A549 treated with DMSO at 1 μM for 4 hours (cell line): ENCODE data around the gene MAP3K13. TPM values are rescaled to one million over a fixed set of nuclear protein-coding genes. Genes with fewer than 3 reads are reported as not detected.

Experiments
- total RNA-seq: library from RNA; stranded (reverse); fragments of 200-300 nt; extraction: Qiagen RNA extraction; gene quantifications from 5 replicates; pipeline ENCODE4 v1.2.3, GENCODE V29; 2022; ENCODE audit warnings: low read depth

Gene MAP3K13, protein sequence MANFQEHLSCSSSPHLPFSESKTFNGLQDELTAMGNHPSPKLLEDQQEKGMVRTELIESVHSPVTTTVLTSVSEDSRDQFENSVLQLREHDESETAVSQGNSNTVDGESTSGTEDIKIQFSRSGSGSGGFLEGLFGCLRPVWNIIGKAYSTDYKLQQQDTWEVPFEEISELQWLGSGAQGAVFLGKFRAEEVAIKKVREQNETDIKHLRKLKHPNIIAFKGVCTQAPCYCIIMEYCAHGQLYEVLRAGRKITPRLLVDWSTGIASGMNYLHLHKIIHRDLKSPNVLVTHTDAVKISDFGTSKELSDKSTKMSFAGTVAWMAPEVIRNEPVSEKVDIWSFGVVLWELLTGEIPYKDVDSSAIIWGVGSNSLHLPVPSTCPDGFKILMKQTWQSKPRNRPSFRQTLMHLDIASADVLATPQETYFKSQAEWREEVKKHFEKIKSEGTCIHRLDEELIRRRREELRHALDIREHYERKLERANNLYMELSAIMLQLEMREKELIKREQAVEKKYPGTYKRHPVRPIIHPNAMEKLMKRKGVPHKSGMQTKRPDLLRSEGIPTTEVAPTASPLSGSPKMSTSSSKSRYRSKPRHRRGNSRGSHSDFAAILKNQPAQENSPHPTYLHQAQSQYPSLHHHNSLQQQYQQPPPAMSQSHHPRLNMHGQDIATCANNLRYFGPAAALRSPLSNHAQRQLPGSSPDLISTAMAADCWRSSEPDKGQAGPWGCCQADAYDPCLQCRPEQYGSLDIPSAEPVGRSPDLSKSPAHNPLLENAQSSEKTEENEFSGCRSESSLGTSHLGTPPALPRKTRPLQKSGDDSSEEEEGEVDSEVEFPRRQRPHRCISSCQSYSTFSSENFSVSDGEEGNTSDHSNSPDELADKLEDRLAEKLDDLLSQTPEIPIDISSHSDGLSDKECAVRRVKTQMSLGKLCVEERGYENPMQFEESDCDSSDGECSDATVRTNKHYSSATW
- total RNA-seq: 13.0 to 15.0 TPM (median 14.5 TPM) in 5 replicates

DNA sequence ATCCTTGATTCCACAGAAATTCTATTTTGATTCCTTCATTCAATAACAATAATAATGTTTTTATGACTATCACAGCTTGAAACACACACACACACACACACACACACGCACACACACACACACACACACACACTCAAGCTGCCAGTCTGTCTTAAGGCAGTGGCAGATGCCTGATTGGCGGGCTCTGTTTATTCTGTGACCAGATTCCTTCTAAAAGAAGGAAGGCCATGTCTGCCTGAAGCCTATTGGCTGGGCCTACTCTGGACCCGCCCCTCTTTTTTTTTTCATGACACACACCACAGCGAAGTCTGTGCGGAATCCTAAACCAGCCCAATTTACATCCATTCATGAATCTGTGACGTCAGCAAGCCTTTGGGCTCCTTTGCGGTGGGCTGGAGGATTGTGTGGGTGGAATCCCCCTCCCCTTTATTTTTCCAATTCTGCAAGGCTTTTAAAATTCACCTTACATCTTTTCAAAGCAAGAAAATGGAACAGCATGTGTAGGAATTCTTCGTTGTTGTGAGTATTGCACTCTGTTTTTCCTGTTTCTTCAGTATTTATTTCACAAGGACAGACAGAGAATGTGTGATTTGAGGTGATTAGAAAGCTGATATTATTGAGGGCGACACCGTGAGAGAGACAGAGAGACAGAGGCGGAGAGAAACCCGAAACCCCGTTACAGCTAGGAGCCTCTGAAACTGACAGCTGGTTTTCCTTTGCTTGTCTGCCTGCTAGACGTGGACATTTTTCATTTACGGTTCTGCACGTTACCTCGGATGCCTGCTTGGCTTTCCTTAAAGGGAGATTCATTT is at the start of gene MAP3K13:
MAP3K13 (plus strand) TSS at position 287 of the 812 bp plus-strand sequence. CDS start 65,446 bp downstream, outside the sequence.

DNA sequence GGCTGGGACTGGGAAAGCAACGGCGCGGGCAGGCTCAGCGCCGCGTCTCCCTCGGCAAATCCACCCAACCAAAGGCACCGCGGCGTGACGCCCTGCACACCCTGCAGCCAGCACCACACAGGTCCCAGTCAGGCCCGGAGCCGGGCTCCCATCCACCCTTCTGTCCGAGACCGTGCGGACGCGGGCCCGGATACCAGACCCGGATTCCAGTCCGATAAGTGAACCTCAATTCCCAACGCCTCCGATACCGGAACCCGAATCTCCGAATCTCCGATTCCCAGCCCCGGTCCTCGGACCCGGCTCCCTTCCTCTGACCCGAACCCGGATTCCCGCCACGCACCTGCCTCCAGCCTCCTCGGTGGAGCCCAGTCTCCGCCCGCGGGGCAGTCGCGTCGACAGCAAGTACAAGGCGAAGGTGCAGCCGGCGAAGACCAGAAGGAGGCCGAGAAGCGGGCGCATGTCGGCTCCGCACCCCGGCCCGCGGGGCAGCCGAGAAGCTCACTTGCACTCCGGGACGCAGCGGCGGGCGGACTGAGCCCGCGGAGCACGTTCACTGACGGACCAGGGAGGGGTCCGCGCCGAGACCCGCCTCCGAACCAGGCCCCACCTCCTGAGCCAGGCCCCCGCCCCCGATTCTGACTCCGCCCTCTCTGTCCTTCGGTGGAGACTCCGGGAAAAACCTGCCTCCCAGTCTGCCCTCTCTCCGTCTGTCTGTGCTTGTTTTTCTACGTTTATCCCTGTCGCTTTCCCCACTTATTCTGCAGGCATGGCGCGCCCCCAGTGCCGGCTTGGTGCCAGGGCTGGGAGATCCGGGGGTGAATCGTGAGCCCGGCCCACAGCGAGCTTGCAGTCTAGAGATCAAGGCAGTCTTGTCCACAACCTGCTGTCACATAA is 135.8 kb downstream of the MAP3K13 start, which contains the start of gene TMEM41A:
TMEM41A (minus strand) TSS at position 533 of the 894 bp plus-strand sequence; CDS start at position 459, 74 bp downstream.

Other genes starting within 250 kb of the MAP3K13 start
- 0.01 to 0.03 TPM (median 0.02 TPM) in 3 of 5 replicates, not detected in the others for gene C3orf70, start 210.1 kb upstream of the MAP3K13 start, total RNA-seq
- 1.9 to 3.4 TPM (median 2.4 TPM) in 5 replicates for gene EHHADH, start 109.1 kb upstream of the MAP3K13 start, total RNA-seq
- gene TMEM41A, start 135.9 kb downstream of the MAP3K13 start, total RNA-seq: 20.3 to 24.0 TPM (median 21.5 TPM) in 5 replicates
- gene LIPH, start 189.5 kb downstream of the MAP3K13 start, total RNA-seq: 7.2 to 9.3 TPM (median 8.4 TPM) in 5 replicates
- gene SENP2, start 223.2 kb downstream of the MAP3K13 start, total RNA-seq: 16.8 to 23.1 TPM (median 20.1 TPM) in 5 replicates